Body of pancreas (tissue), 4 donors: Measurements from ENCODE around the gene VASP. TPM values are rescaled to one million over a fixed set of nuclear protein-coding genes. Genes with fewer than 3 reads are reported as not detected.

ENCODE experiments used
- ATAC-seq: fragments of 150-250 bp; one replicate; pipeline ENCODE4 v1.9.1; 2016
- DNase-seq, 4 donors: peaks; one replicate each; pipeline ENCODE4 v3.0.0-alpha.2; 2019
- H3K27ac ChIP-seq, 4 donors: fragments of 200-600 bp; sonication (generic); 1 replicate in 3 of 4; 2 replicates in 1 of 4; pipeline versions ENCODE4 v1.5.1 to v1.6.1; 2016 to 2019; ENCODE audit warnings: mild to moderate bottlenecking in 1 of 4, mixed read lengths in 1 of 4, moderate library complexity in 1 of 4
- H3K27me3 ChIP-seq, 2 donors: fragments of 200-600 bp; sonication (generic); one replicate each; pipeline ENCODE4 v1.6.0; 2016; ENCODE audit warnings: mild to moderate bottlenecking in 1 of 2
- H3K36me3 ChIP-seq, 2 donors: fragments of 200-600 bp; sonication (generic); replicated peaks in 1 of 2; 2 replicates each; pipeline ENCODE4 v1.5.1; 2016; ENCODE audit warnings: low read depth in 2 of 2; ENCODE audit not compliant: insufficient read depth in 1 of 2
- H3K4me1 ChIP-seq: fragments of 200-600 bp; sonication (generic); one replicate; pipeline ENCODE4 v1.6.0; 2016
- H3K4me3 ChIP-seq, 2 donors: fragments of 200-600 bp; sonication (generic); 1 replicate in 1 of 2; 2 replicates in 1 of 2; pipeline ENCODE4 v1.5.1; 2016 to 2019
- H3K9me3 ChIP-seq, 3 donors: fragments of 200-600 bp; sonication (generic); 1 replicate in 2 of 3; 2 replicates in 1 of 3; pipeline ENCODE4 v1.5.1; 2016
- CTCF ChIP-seq, 7 experiments: fragments of 450-650 bp in 4 of 7; fragments of 200-600 bp in 3 of 7; sonication (generic) in 3 of 7; IDR thresholded peaks; one replicate each; pipeline ENCODE4 v1.5.1; 2016 to 2019; ENCODE audit warnings: antibody characterized with exemption in 7 of 7
- POLR2A ChIP-seq, 3 donors: fragments of 450-650 bp; IDR thresholded peaks; one replicate each; pipeline ENCODE4 v1.6.1; 2016; ENCODE audit warnings: antibody characterized with exemption in 3 of 3, mild to moderate bottlenecking in 2 of 3
- WGBS, 2 donors: methylation state at CpG; one replicate each; pipeline ENCODE4 v1.1.5; 2017; 5-methylcytosine and 5-hydroxymethylcytosine counted together
- intact Hi-C: fragments of 100-400 bp; cut with DNase I; formaldehyde crosslinking; loops from one replicate; pipeline ENCODE4 v1.15.1; 2023
- total RNA-seq, 2 donors: library from RNA; depleted of rRNA; stranded (reverse); fragments of >200 nt; gene quantifications; one replicate each; pipeline ENCODE4 v1.1.0, GENCODE V29; 2016

Gene VASP
- total RNA-seq, 2 donors from 2014 or later: 27.0 to 29.7 TPM

- no peak for ATAC-seq
- Histone ChIP-seq H3K27me3 (no peaks in the 10 kb centered on the region), H3K36me3 (no peaks in the 10 kb centered on the region), H3K27ac (peak overlapping the region; percentile 90 to 99 (median 94)), H3K9me3 (no peaks in the 10 kb centered on the region), H3K4me1 (peaks cover 23% of the 10 kb centered on the region), H3K4me3 (no peak overlapping the region)
- intact Hi-C loops: no loop called here
- TF ChIP-seq CTCF (IDR thresholded peaks at IDR 0.05): no peak
- no peak for TF ChIP-seq POLR2A (IDR thresholded peaks at IDR 0.05)
- peak in 1 of 4 donors; percentile 37 for DNase-seq
- WGBS, 2 donors: 61 to 65% methylated on average over 8 of the region's 8 CpGs
Observed at GRCh38 chr19:45505151-45505995, 1.9 kb upstream of the VASP start.

- 44 to 56% methylated on average over 5 of the region's 5 CpGs for WGBS, 2 donors
Observed at GRCh38 chr19:45505996-45506245, 1.4 kb upstream of the VASP start.

GRCh38 chr19:45506246-45506988 is 862 bp upstream of the VASP start:
- 0 to 5% methylated on average over 4 to 47 of the region's 47 CpGs for WGBS, 2 donors
- peak; percentile 96 for DNase-seq

More at GRCh38 chr19:45505996-45506245, 1.4 kb upstream of the VASP start:
- no peaks in the 10 kb centered on the region for H3K9me3 ChIP-seq
- ATAC-seq: no peak
- intact Hi-C loops: no loop called here
- TF ChIP-seq CTCF (IDR thresholded peaks at IDR 0.05) (no peak), POLR2A (IDR thresholded peaks at IDR 0.05) (no peak)
- no peak overlapping the region for H3K4me3 ChIP-seq
- H3K4me1 ChIP-seq: peaks cover 23% of the 10 kb centered on the region
- DNase-seq: no peak
- no peaks in the 10 kb centered on the region for H3K36me3 ChIP-seq
- H3K27ac ChIP-seq: peak overlapping the region; percentile 90 to 99 (median 94)
- H3K27me3 ChIP-seq: no peaks in the 10 kb centered on the region

GRCh38 chr19:45507872-45508416 is 665 bp downstream of the VASP start:
- no peak for TF ChIP-seq POLR2A (IDR thresholded peaks at IDR 0.05)
- no peak for TF ChIP-seq CTCF (IDR thresholded peaks at IDR 0.05)
- 0 to 1% methylated on average over 14 to 21 of the region's 22 CpGs for WGBS, 2 donors
- ATAC-seq (no peak), DNase-seq (peak; percentile 39 to 49 (median 45))
- H3K27ac ChIP-seq: peak overlapping the region; percentile 90 to 99 (median 94)
- no peaks in the 10 kb centered on the region for H3K9me3 ChIP-seq
- H3K27me3 ChIP-seq: no peaks in the 10 kb centered on the region
- H3K36me3 ChIP-seq: no peaks in the 10 kb centered on the region
- H3K4me3 ChIP-seq: peak overlapping the region; percentile 60 to 97
- H3K4me1 ChIP-seq: peaks cover 23% of the 10 kb centered on the region
- intact Hi-C loops: no loop called here

More at GRCh38 chr19:45506246-45506988, 862 bp upstream of the VASP start:
- no peaks in the 10 kb centered on the region for H3K9me3 ChIP-seq
- no peaks in the 10 kb centered on the region for H3K36me3 ChIP-seq
- peak overlapping the region; percentile 90 to 99 (median 94) for H3K27ac ChIP-seq
- peak; percentile 83 for ATAC-seq
- no peaks in the 10 kb centered on the region for H3K27me3 ChIP-seq
- TF ChIP-seq CTCF (IDR thresholded peaks at IDR 0.05) (peak; percentile 25 to 60 (median 48)), POLR2A (IDR thresholded peaks at IDR 0.05) (peak; percentile 84 to 89 (median 85))
- peak overlapping the region; percentile 60 to 97 for H3K4me3 ChIP-seq
- H3K4me1 ChIP-seq: peaks cover 23% of the 10 kb centered on the region
- intact Hi-C loops: no loop called here
